Stimulated activated CD8-positive, alpha-beta memory T cell treated with anti-CD3 and anti-CD28 coated beads, Interleukin-2, amount 100 ng/mL, for 48 hours (primary cell): Measurements from ENCODE around the gene LBP.
"Not testable (repeated sequence)": the region's sequence is repeated elsewhere in the genome, so short reads cannot be mapped to it uniquely, and the experiment has no call there.

Experiments
- DNase-seq, 2 donors: peaks; one replicate each; pipeline ENCODE4 v3.0.0-alpha.2; 2020; ENCODE audit warnings: low read depth in 2 of 2

The LBP gene

DNA sequence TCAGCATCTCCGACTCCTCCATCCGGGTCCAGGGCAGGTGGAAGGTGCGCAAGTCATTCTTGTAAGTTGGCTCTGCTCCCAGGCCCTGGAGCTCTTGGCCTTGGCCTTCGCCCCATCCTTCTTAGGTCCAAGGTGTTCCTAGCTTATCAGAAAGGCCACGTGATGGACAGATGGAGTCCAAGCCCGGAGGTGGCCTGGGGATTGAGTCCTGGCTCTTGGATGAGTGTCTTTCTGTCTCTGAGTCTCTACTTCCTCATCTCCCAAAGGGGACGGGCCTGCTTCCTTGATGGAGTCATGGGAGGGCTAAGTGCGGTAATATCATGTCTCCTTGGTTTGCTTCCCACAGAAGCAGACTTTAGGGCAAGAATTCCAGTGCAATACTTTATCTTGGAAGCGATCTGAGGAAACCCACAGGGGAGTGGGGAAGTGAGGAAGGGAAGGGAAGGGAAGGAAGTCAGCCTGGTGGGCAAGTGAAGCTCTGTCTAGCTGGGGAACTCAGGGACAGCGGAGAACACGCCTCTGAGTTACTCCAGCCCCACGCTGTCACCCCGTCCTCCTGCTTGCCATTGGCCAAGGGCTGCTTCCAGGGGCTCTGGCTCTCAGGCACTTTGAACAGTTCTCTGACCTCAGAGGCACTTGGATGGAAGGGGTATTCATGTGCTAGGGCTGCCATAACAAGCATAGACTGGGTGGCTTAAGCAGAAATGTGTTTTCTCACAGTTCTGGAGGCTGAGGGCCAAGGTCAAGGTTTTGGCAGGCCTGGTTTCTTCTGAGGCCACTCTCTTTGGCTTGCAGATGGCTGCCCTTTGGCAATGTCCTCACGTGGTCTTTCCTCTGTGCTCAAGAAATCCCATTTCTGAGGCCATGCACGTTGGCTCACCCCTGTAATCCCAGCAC, 4.8 kb downstream of the LBP start:
- DNase-seq, result no peak

DNA sequence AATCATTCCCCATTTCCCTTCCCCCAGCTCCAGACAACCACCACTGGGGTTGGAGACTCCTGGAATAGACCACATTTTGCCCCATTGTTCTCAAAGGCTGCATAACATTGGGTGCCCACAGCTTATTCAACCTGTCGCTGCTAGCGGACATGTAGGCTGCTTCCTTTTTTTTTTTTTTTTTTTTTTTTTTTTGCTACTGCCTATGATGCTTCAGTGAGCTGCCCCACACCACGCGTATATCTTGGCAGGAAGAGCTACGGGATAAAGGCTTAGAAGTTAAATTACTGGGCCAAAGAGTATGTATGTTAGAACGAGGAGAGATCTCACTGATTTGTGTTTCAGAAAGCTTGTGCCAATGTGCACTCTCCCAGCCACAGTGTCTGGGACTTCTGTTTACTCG, 7.0 kb downstream of the LBP start:
- no peak for DNase-seq

DNA sequence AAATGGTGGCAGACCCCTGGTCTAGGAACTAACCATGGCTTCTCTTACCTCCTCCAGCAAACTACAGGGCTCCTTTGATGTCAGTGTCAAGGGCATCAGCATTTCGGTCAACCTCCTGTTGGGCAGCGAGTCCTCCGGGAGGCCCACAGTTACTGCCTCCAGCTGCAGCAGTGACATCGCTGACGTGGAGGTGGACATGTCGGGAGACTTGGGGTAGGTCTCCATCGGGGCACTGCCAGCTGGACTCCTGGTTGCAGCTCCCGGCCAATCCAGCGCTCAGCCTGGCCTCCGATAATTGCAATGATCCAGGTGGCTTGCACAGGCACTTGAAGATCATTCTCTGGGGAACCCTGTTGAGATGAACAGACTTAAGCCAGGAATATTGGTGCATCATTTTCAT, 7.9 kb downstream of the LBP start:
- no peak for DNase-seq

DNA sequence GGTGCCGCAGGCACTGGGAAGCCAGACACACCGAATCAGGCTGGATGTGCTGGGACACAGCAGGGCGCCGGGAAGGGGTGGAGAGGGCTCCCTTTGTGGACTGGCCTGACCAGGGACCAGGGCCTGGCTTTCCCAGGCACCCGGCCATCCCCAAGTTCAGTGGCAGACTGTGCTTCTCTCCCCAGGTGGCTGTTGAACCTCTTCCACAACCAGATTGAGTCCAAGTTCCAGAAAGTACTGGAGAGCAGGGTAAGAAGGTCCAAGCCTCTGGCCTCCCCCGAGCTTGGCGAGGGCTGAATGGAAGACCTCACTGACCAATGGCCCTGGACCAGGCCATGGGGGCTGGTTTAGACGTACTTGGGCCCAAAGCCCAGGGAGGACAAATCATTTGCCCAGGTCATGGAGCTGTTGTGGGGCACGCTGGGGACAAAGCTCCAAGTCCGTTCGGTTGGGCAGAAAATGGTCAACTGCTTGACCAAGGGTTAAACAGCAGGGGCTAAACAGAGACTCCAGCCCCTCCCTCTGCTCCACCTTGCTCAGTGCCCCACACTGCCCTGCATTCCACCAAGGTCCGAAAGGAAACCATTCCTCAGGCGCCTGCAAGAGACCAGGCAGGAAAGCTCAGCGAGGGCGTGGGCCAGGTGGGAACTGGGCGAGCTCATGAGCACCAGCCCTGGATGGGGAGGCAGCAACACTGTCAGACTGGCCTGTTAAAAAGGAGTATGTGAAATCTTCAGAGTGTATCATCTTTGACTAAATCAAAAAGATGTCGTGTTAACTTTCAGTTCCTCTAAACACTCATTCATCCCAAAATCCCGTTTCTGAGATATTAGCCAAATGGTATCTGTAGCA, 9.1 kb downstream of the LBP start:
- no peak for DNase-seq

DNA sequence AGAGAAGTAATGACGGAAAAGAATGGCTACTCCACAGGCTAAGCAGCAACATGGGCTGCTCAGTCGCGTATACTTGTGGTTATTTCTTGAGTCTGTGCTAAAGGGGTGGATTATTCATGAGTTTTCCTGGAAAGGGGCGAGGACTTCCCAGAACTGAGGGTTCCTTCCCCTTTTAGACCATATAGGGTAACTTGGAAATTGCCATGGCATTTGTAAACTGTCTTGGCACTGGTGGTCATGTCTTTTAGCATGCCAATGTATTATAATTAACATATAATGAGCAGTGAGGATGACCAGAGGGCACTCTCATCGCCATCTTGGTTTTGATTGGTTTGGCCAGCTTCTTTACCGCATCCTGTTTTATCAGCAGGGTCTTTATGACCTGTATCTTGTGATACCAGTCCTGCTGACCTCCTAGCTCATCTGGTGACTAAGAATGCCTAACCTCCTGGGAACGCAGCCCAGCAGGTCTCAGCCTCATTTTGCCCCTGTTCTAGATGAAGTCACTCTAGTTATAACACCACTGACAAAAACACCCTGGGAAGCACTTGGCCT, 11.4 kb downstream of the LBP start:
- no peak for DNase-seq

DNA sequence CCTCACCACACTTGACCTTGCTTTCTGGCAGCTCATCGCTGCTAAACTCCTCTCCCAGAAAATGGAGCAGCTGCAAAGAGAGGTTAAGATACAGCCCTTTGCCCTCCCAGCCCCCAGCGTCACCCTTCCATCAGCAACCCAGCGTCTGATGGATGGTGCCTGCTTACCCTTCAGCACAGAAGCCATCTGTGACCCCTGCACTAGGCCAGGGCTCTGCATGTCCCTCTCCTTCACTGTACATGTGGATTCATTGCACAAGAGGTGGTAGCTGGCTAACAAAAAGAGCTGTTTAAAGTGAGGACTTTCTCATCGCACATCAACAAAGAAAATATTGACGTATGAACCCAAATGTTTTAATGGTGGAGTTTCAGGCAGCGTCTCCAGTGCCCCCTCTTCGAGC, 12.3 kb downstream of the LBP start:
- DNase-seq, result no peak

DNA sequence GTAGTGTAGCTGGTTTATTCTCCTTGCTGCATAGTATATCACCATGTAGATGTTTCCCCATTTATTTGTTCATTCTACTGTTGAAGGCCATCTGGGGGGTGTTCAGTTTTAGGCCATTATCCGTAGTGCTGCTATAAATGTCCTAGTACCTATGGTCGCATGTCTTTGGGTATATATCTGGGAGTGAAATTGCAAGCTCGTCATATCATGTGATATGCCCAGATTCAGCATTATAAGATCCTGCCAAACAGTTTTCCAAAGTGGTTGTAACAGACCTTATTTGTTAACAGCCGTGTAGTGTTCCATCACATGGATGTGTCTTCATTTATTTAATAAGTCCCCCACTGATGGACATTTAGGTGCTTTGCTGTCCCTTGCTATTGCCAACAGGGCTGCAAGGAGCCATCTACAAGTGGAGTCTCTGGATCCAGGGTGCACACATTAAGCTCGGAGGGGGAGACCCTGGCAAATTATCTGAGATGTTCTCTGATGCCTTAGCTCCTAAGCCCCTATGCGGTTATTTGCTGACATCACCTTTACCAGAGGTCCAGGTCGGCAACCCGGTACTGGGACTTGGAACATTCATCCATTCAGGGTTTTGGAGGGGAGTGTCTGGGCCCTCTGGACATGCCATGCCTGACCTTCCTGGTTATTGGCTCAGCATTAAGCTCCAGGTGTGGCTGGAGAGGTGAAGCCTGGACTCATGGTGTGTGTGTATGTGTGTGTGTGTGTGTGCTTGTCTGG, 16.9 kb downstream of the LBP start:
- no peak for DNase-seq

DNA sequence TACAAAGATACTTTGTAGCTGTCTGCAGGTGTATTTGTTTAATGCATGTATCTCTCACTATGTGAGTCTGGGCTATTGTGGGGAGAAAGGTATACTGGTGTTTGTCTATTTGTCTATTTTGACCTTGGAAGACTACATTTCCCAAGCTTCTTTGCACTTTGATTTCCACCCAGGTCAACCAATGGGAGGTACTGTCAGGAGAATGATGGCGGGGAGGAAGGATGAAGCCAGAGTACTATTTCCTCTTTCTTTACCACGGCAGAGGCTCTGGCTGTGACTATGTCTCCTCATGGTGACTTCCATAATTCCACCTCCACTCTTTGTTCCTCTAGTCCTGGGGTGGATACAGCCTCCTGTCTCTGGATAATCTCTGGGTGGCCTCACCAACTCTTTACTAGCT, 23.1 kb downstream of the LBP start:
- DNase-seq, result no peak

DNA sequence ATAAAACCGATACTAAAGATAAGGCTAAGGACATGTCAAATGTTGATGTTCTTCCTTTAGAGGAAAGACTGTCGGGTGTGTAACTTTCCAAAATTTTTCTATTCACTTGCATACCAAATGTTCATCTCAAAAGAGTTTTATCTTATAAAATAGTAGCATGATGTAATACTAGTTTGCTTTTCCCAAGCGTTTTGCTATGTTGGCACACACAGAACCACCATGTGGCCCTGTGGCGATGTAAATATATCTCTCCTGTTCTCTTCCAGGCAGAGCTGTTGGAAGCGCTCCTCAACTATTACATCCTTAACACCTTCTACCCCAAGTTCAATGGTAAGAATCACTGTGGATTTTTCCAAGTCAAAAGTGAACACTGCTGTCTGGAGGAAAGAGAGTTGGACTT, 26.5 kb downstream of the LBP start:
- no peak for DNase-seq

DNA sequence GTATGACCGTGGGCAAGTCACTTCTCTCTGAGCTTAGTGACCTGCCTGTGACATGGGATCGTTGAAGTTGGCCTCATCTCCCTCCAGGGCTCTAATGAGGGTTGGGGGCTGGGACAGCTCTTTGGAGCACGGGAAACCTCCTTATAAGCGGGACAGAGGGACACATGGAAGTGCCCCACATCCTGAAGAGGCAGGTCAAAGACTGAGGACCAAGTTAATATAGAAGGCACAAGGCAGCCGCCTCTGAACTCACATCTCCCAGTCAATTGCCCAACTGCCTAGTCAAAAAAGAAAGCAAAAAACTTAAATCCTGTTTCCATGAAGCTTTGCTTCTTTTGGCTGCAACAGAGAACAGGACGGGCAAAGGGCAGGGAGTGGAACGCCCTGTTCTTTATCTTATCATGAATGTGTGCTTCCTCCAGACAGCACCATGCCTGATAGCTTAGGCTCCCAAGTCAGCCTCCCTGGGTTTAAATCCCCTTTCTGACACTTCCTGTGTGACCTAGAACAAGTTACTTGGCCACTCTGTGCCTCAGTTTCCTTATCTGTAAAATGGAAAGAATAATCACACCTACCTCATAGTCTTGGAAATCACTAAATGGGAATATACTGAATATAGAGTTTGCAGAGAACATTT, 27.1 kb downstream of the LBP start:
- DNase-seq, result no peak

DNA sequence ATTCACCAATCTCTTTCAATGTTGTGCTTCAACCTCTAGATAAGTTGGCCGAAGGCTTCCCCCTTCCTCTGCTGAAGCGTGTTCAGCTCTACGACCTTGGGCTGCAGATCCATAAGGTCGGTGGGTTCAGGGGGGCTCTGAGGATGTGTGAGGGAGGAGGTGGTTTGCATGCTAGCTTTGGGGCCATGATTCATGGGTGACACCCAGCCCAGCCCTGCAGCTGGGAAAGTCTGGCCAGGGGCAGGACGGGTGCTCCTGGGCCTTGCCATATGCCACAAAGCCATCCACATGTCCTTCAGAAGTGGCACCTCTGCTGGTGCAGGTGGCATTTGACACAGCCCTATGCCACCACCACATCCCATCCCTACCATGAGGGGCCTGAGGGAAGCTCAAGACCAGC, 27.6 kb downstream of the LBP start:
- no peak for DNase-seq

DNA sequence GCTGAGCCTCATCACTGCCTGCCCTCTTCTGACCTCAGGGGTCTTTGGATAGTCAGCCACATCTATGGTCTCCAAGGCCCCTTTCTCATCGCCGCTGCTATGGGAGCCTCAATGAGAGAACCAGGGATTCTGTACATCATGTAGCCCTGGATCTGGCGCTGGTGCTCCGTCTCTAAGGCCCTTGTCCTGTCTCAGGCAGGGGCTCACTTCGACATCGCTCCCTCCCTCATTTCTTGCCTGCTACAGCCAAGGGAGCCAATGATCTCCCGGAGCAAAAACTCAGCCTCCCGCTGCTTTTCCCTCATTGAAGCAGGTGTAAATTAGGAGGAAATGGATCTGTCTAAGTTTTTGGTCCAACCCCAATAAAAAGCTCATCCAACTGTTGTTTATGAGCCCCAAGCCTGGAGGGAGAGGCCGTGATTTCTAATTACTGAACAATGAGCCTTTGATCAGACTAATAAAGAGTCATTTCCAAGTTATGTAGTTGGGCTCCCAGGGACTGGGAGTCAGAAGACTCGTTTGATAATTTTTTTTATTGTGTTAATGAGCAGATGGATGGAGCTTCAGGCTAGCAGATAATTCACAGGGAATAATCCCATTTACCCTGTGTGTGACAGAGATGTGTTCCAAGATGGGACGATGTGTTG, 30.9 kb downstream of the LBP start:
- DNase-seq, result no peak

DNA sequence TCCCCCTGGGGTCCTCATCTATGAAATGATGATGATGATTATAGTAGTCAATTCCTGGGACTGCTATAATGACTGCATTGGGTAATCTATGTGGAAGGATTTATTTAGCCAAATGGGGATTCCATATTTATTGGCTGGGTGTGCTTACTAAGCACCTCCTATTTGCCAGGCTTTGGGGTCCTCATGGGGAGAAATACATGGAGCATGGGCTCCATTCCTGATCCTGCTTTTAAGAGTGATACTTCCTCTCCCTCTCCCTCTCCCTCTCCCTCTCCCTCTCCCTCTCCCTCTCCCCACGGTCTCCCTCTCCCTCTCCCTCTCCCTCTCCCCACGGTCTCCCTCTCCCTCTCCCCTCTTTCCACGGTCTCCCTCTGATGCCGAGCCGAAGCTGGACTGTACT, 31.6 kb downstream of the LBP start:
- DNase-seq, result not testable (repeated sequence)

DNA sequence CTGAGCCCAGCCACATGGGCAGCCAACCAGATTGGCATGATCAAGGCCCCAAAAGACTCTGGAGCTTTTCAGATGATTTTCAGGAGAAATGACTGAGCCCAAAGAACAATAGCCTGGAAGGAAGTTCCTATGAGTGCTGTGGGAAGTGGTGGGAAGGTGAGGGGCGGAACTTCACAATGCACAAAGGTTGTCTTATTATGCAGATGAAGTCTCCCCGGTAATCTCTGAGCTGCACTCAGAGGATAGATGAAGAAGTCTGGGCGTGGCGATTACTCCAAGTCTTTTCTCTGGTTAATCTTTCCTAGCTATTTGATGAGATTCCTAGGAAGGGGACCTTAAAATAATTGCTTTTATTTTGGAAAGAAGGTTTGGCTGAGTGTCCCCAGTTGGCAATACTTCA, 36.9 kb downstream of the LBP start:
- no peak for DNase-seq

DNA sequence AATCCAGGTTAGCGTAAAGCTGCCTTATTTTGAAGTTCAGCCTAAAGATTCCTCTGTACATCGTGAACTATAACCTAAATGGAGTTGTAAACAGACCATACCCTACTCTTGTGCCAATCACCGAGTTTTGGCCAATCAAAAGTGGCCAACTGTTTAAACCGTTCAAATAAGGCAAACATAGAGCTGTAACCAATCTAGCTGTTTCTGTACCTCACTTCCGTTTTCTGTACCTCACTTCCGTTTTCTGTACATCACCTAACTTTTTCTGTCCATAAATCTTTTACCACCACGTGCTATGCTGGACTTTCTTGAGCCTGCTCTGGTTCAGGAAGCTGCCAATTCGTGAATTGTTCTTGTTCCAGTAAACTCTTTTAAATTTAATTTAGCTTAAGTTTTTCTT, 39.7 kb downstream of the LBP start:
- no peak for DNase-seq

DNA sequence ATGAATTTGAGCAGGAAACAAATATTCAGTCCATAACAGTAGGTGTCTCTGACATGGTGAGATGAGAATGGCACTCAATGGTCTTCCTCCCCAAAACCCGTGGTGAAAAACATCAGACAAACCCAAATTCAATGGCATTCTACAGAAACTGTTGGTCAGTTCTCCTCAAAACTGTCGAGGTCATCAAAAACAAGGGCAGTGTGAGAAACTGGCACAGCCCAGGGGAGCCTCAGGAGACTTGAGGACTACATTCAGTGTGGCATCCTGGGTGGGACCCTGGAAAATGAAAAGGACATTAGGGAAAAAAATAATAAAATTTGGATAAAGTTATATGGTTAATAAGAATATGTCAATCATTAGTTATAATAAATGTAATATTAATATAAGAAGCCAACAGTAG, 40.6 kb downstream of the LBP start:
- no peak for DNase-seq

DNA sequence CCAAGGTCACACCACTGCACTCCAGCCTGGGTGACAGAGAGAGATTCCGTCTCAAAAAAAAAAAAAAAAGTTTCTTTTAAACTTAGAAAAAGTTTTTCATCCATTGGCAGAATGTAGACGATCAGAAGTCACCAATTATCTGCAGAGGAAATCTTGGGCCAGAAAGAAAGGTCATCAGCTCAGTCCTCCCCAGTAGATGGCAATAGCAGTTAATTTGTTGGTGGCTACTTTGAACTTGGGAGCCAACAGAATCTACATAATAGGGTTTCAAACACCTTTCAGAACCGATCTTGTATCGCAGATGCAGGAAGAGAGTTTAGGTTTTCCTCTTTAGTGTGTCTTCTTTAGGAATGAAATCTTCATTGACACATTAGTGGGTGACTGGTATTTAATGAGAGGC, 41.7 kb downstream of the LBP start:
- no peak for DNase-seq

DNA sequence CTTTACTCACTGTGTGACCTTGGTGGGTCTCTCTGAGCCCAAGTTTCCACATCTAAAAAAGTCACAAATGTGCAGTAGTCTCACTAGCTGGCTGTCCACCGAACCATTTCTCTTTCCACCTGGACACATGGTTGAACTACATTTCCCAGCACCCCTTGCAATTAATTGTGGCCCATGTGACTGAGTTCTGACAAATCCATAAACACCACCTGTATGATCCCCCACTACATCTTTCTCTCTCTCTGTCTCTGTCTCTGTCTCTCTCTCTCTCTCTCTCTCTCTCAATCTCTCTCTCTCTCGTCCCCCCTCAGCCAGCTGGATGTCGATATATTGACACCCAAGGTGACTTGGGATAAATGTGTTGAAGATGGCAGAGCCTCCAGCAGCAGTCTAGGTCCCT, 46.1 kb downstream of the LBP start:
- DNase-seq, result no peak

DNA sequence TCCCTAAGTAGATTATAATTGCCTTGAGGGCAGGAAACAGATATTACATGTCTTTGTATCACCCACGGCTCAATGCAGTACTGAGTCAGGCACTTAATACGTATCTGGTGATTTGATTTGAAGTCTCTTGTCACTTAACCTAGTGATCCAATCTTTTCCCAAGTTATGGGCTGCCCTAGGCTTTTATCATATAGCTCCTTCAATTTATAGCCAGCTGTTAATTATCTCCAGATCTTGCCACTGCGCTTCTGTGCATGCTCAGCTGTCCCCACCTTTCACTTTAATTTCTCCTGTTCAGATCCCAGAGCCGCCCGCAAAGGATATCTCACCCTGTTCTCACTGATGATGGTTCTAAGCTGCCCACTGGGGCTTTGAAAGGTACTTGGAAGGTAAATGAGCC, 47.0 kb downstream of the LBP start:
- DNase-seq, result no peak

DNA sequence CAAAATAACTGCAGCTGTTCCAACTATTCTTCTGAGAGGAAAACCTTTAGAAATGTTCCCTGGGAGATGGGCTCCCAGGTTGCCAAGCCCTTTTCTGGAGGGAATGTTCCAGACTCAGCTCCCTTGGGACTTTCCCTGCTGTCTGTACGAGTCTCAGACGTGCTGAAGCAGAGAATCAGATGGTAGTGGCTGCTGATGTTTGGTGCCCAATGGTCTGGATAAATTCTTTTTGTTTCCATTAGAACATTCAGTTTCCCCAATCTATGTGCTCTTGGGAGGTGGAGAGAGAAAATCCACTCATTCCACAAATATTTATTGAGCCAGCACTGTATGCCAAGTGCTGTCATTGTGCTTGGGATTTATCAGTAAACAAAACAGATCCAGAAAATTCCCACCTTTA, 48.9 kb downstream of the LBP start:
- no peak for DNase-seq

DNA sequence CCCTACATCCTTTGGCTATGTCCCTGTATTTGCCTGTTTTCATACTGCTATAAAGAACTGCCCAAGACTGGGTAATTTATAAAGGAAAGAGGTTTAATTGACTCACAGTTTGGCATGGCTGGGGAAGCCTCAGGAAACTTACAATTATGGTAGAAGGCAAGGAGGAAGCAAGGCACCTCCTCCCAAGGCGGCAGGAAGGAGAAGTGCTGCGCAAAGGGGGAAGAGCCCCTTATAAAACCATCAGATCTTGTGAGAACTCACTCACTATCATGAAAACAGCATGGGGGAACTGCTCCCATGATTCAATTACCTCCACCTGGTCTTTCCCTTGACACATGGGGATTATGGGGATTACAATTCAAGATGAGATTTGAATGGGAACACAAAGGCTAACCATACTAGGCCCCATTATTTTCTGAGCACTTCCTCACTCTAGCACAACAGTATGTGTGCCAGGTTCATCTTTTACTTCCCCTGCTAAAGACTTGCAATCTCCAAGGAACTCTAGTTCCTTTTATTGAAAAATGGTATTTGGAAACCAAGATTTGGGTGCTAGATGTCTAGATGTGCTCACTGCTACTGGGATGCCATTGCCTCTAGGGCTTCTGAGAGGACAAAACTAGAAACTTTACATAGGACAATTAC, 49.6 kb downstream of the LBP start:
- not testable (repeated sequence) for DNase-seq
